Measurements from ENCODE around the gene CSNK2A2. TPM values are rescaled to one million over a fixed set of nuclear protein-coding genes. Genes with fewer than 3 reads are reported as not detected.

The CSNK2A2 gene
- total RNA-seq, 1 donor, result 26.8 TPM

DNA sequence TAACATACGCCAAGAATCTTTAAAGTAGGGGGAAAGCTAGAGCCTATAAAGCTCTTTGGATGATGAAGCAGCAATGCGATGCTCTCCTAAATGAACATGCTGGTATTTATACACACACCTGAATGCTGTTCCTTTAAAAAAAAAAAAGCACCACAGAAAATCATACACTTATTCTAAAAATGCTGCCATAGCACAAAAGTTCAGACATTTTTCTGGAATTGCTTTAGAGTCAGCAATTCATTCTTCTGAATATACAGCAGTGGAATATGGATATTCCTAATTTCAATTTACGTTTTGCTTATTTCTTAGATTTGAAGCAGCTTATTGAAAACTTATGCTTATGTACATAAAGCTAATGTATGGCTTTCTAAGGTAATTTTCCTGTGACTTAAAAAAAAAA lies 3.1 kb downstream of the CSNK2A2 start:
- TF ChIP-seq, protein P1, sequence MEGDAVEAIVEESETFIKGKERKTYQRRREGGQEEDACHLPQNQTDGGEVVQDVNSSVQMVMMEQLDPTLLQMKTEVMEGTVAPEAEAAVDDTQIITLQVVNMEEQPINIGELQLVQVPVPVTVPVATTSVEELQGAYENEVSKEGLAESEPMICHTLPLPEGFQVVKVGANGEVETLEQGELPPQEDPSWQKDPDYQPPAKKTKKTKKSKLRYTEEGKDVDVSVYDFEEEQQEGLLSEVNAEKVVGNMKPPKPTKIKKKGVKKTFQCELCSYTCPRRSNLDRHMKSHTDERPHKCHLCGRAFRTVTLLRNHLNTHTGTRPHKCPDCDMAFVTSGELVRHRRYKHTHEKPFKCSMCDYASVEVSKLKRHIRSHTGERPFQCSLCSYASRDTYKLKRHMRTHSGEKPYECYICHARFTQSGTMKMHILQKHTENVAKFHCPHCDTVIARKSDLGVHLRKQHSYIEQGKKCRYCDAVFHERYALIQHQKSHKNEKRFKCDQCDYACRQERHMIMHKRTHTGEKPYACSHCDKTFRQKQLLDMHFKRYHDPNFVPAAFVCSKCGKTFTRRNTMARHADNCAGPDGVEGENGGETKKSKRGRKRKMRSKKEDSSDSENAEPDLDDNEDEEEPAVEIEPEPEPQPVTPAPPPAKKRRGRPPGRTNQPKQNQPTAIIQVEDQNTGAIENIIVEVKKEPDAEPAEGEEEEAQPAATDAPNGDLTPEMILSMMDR (IDR thresholded peaks at IDR 0.05; ENCODE audit: insufficient read depth, low read depth, low read length), result no peak
- no peak for DNase-seq (ENCODE audit: low read depth)
- H3K4me3 ChIP-seq (ENCODE audit: low read depth, low read length), result no peak overlapping the region

GRCh38 chr16:58187665-58188421 lies 10.1 kb downstream of the CSNK2A2 start:
- TF ChIP-seq, protein P1 (IDR thresholded peaks at IDR 0.05; ENCODE audit: insufficient read depth, low read depth, low read length), result no peak
- no peak for DNase-seq (ENCODE audit: low read depth)
- H3K4me3 ChIP-seq (ENCODE audit: low read depth, low read length), result no peak overlapping the region

GRCh38 chr16:58187092-58187491 lies 10.8 kb downstream of the CSNK2A2 start:
- TF ChIP-seq, protein P1 (IDR thresholded peaks at IDR 0.05; ENCODE audit: insufficient read depth, low read depth, low read length), result no peak
- DNase-seq (ENCODE audit: low read depth), result no peak
- no peak overlapping the region for H3K4me3 ChIP-seq (ENCODE audit: low read depth, low read length)

GRCh38 chr16:58186176-58186944 lies 11.5 kb downstream of the CSNK2A2 start:
- TF ChIP-seq, protein P1 (IDR thresholded peaks at IDR 0.05; ENCODE audit: insufficient read depth, low read depth, low read length), result no peak
- H3K4me3 ChIP-seq (ENCODE audit: low read depth, low read length), result no peak overlapping the region

GRCh38 chr16:58177353-58177710 lies 20.6 kb downstream of the CSNK2A2 start:
- DNase-seq (ENCODE audit: low read depth), result no peak
- H3K4me3 ChIP-seq (ENCODE audit: low read depth, low read length), result no peak overlapping the region
- TF ChIP-seq, protein P1 (IDR thresholded peaks at IDR 0.05; ENCODE audit: insufficient read depth, low read depth, low read length), result no peak

More at GRCh38 chr16:58186176-58186944, 11.5 kb downstream of the CSNK2A2 start:
- DNase-seq (ENCODE audit: low read depth), result no peak

DNA sequence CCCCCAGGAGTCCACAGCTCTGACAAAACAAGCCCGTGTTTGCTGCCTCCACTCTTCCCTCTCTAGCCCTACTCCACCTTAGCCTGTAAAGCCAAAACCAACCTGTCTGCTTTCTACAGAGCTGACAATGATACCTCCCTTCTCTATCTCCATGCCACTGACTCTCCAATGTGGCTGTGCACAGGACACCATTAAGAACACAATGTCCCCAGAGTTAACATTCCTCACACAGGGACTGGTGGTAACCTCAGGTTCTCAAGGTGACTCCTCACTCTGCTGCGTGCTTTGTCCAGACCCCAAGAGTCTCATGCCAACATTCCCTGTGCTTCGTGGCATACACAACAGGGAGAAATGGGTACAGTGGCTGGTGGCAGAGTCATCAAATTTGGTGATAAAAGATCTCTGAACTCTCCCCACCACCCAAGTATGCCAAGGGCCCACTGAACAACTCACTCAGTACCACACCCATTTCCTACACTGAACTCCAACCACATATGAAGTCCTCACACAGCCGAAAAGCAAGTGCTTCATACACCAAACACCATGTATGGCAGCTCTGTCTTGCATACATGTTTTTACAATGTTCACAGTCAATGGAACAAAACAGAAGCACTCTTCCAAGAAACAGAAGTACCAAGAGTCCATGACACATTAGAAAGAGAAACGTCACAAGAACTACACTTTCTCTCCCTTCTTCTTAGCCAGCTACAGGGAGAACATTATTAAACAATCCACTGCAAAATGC lies 21.1 kb downstream of the CSNK2A2 start:
- DNase-seq (ENCODE audit: low read depth), result no peak
- TF ChIP-seq, protein P1 (IDR thresholded peaks at IDR 0.05; ENCODE audit: insufficient read depth, low read depth, low read length), result no peak
- no peak overlapping the region for H3K4me3 ChIP-seq (ENCODE audit: low read depth, low read length)
